HepG2 (cell line): Measurements from ENCODE around the gene BTBD17. TPM values are rescaled to one million over a fixed set of nuclear protein-coding genes. Genes with fewer than 3 reads are reported as not detected.
A peak's percentile ranks its signal among the peaks of the same experiment; 100 is the strongest.

Experiments used
- ATAC-seq: fragments of 200-7000 bp; cut with Tn5 transposase; 3 replicates; pipeline ENCODE4 v1.9.1; 2020; ENCODE audit warnings: mild to moderate bottlenecking, moderate library complexity
- BruUV-seq: library from RNA; stranded (reverse); fragments of 400-500 nt; replicated peaks from 2 replicates; lab custom pipeline; 2021; lab: Mats Ljungman, UMichigan
- CTCF ChIA-PET: fragments of 300-600 bp; formaldehyde crosslinking; extraction: SDS; loops from one replicate; lab custom pipeline; 2021; ENCODE audit warnings: low total read pairs, inconsistent platforms, low intra/inter-chr PET ratio; lab: Yijun Ruan, JAX
- POLR2A ChIA-PET: fragments of 350-600 bp; sonication (Branson Sonifier 250); formaldehyde crosslinking; loops from one replicate; lab custom pipeline; 2020; ENCODE audit warnings: antibody characterized with exemption, inconsistent platforms; lab: Yijun Ruan, JAX
- DNase-seq: peaks from one replicate; pipeline ENCODE4 v3.0.0-alpha.2; 2015; ENCODE audit warnings: low spot score
- FAIRE-seq: peaks from 3 replicates; lab custom pipeline; 2011; peaks lifted over from hg19 to GRCh38; lab: Jason Lieb, UNC
- H2AFZ ChIP-seq: one replicate; pipeline ENCODE4 v1.6.1; 2011; ENCODE audit warnings: low read length, inconsistent platforms
- H3K27ac ChIP-seq: fragments of 300-600 bp; 3 replicates; pipeline ENCODE4 v1.8.0; 2011; ENCODE audit warnings: mixed run types, mild to moderate bottlenecking, mixed read lengths, low read length, inconsistent platforms; ENCODE audit not compliant: insufficient read depth; ENCODE audit errors: extremely low read length
- H3K27me3 ChIP-seq, 2 experiments: fragments of 200-600 bp in 1 of 2; 2 replicates in 1 of 2; 3 replicates in 1 of 2; pipeline versions ENCODE4 v1.6.0 to v1.8.0; 2011; ENCODE audit warnings: low read length in 2 of 2, mild to moderate bottlenecking in 2 of 2, moderate library complexity in 2 of 2, inconsistent platforms in 1 of 2; ENCODE audit not compliant: insufficient read depth in 2 of 2, control insufficient read depth in 1 of 2
- H3K36me3 ChIP-seq, 2 experiments: fragments of 200-600 bp in 1 of 2; replicated peaks in 1 of 2; 2 replicates in 1 of 2; 3 replicates in 1 of 2; pipeline versions ENCODE4 v1.5.1 to v1.8.0; 2011; ENCODE audit warnings: low read length in 2 of 2, inconsistent platforms in 1 of 2; ENCODE audit not compliant: insufficient read depth in 2 of 2, control insufficient read depth in 1 of 2
- H3K4me1 ChIP-seq: 2 replicates; pipeline ENCODE4 v1.5.1; 2012; ENCODE audit warnings: low read length, inconsistent platforms; ENCODE audit not compliant: insufficient read depth
- H3K4me2 ChIP-seq: 2 replicates; pipeline ENCODE4 v1.6.0; 2011; ENCODE audit warnings: low read depth, low read length, inconsistent platforms
- H3K4me3 ChIP-seq, 3 experiments: fragments of 200-600 bp in 1 of 3; sonication (generic), shearing (Covaris generic) in 1 of 3; replicated peaks in 1 of 3; 2 replicates each; pipeline ENCODE4 v1.5.1; 2011 to 2016; ENCODE audit warnings: low read length in 3 of 3, inconsistent platforms in 2 of 3, low read depth in 2 of 3, mild to moderate bottlenecking in 2 of 3, control low read depth in 1 of 3, mixed read lengths in 1 of 3; ENCODE audit not compliant: insufficient read depth in 1 of 3
- H3K79me2 ChIP-seq: one replicate; pipeline ENCODE4 v1.6.1; 2011; ENCODE audit warnings: low read length, inconsistent platforms; ENCODE audit not compliant: insufficient read depth
- H3K9ac ChIP-seq: 2 replicates; pipeline ENCODE4 v1.6.0; 2011; ENCODE audit warnings: mild to moderate bottlenecking, low read depth, low read length, inconsistent platforms; ENCODE audit not compliant: insufficient read depth
- H3K9me3 ChIP-seq: 2 replicates; pipeline ENCODE4 v1.5.1; 2012; ENCODE audit warnings: mild to moderate bottlenecking, low read length
- H4K20me1 ChIP-seq: 2 replicates; pipeline ENCODE4 v1.6.0; 2011; ENCODE audit warnings: inconsistent platforms, mild to moderate bottlenecking, low read length, moderate library complexity; ENCODE audit not compliant: insufficient read depth
- POLR2AphosphoS2 ChIP-seq: IDR thresholded peaks from 2 replicates; pipeline ENCODE4 v1.6.1; 2011; ENCODE audit warnings: low read depth, low read length, improper control_type of control experiment
- RBM39 ChIP-seq: fragments of 200-400 bp; formaldehyde crosslinking; IDR thresholded peaks from one replicate; pipeline ENCODE4 v1.6.1; 2018; ENCODE audit warnings: antibody characterized with exemption, mild to moderate bottlenecking, low read depth, low read length; ENCODE audit not compliant: poor library complexity, severe bottlenecking
- ZNF143 ChIP-seq: sonication (generic); formaldehyde crosslinking; IDR thresholded peaks from 2 replicates; pipeline ENCODE4 v1.4.0; 2020; ENCODE audit warnings: missing genetic modification reagents
- WGBS: methylation state at CpG from one replicate; pipeline ENCODE4 v1.1.6; 2017; ENCODE audit warnings: low lambda C conversion rate; 5-methylcytosine and 5-hydroxymethylcytosine counted together
- in situ Hi-C: cut with HindIII; loops from 2 replicates; pipeline ENCODE4 v1.10.0; 2017; ENCODE audit warnings: low pct_unique_long_range_greater_than_20kb; ENCODE audit not compliant: extremely low pct_ligation_motif_present
- intact Hi-C: fragments of 100-400 bp; cut with micrococcal nuclease; formaldehyde crosslinking; loops from one replicate; pipeline ENCODE4 v1.10.0; 2022; ENCODE audit not compliant: unreplicated experiment
- polyA plus RNA-seq, 8 experiments: library from polyadenylated mRNA; depleted of rRNA in 3 of 8; stranded (reverse) in 7 of 8; unstranded in 1 of 8; fragments of >200 nt; fragmentation: Illumina TruSeq in 4 of 8; extraction: Trizol in 4 of 8; gene quantifications; 2 replicates each; pipeline versions ENCODE4 v1.2.1 to v1.2.3, GENCODE V29; 2011 to 2016; ENCODE audit warnings: low read depth in 4 of 8, missing spikeins in 1 of 8, mixed read lengths in 1 of 8; ENCODE audit not compliant: insufficient read depth in 1 of 8
- total RNA-seq, 5 experiments: library from RNA; depleted of rRNA; stranded (reverse); fragments of >200 nt; fragmentation: Illumina TruSeq; extraction: Trizol; gene quantifications; 2 replicates each; pipeline ENCODE4 v1.2.3, GENCODE V29; 2016; ENCODE audit warnings: low read depth in 1 of 5
- TF ChIP-seq, protein P1 (sequence below), 2 experiments: fragments of 450-650 bp in 1 of 2; sonication (generic) in 1 of 2; formaldehyde crosslinking in 1 of 2; IDR thresholded peaks; 2 replicates each; pipeline versions ENCODE4 v1.6.1 to v1.8.0; 2016 to 2022; ENCODE audit warnings: antibody characterized with exemption in 1 of 2, mild to moderate bottlenecking in 1 of 2, missing genetic modification reagents in 1 of 2

Gene BTBD17
- total and polyA plus RNA-seq, 2 of the 13 experiments (the other 11 are each of a cell fraction or from before 2014, with no cell fraction given): not detected

DNA sequence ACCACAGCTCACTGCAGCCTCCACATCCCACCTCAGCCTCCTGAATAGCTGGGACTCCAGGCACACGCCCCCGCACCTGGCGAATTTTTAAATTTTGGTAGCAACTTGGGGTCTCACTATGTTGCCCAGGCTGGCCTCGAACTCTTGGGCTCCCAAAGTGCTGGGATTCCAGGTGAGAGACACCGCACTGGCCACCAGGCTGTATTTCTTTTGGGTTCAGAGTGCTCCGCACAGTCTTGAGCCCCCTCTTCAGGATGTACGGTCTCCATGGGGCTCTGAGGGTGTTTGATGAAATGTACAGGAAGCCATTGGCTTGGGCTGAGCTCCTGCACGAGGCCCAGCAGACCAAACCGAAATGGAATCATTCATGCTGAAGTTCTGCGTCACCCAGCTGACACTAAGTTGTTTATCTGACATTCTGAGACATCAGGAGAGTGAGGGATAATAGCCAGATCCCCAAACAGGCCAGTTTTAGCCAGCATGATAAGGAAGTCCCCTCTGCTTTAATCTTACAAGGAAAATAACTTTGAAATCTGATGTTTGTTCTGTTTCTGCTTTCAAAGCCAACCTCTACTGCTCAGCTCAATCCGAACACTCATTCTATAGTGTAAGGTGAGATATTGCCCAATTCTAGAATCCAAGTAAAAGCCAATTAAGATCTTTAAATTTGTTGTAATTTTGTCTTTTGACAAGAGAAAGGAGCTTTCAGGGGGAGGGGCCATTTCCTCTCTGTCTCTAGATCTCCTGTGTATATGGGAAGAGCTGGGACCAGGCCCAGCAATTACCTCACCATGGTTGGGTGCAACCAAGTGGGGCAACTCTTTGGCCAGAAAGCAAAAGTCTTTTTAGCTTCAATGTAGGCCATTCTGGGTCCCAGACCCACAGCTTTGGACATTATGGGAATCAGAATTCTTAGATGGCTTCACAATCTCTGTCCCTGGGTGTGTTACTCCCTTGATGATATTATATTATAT is 29.3 kb upstream of the BTBD17 start:
- ChIA-PET POLR2A (no interaction called here), CTCF (no interaction called here)
- no peak overlapping the region for H2AFZ ChIP-seq
- ATAC-seq (no peak), FAIRE-seq (no peak), DNase-seq (no peak)
- H3K27ac ChIP-seq: no peak overlapping the region
- H3K27me3 ChIP-seq: peaks cover 5 to 27% of the 10 kb centered on the region in 2 experiments; a peak in 3 of 5 replicates
- intact Hi-C loops (no loop called here), in situ Hi-C loops (no loop called here)
- no peak for TF ChIP-seq POLR2AphosphoS2
- no peak overlapping the region for H3K4me3 ChIP-seq
- H3K9ac ChIP-seq: no peak overlapping the region
- H3K4me2 ChIP-seq: no peak overlapping the region
- 35% methylated on average over 11 of the region's 11 CpGs for WGBS
- BruUV-seq: no TSS peak
- H3K9me3 ChIP-seq: no peaks in the 10 kb centered on the region
- no peaks in the 10 kb centered on the region for H3K79me2 ChIP-seq
- no peaks in the 10 kb centered on the region for H4K20me1 ChIP-seq
- peaks cover 16% of the 10 kb centered on the region for H3K4me1 ChIP-seq
- H3K36me3 ChIP-seq: no peaks in the 10 kb centered on the region

DNA sequence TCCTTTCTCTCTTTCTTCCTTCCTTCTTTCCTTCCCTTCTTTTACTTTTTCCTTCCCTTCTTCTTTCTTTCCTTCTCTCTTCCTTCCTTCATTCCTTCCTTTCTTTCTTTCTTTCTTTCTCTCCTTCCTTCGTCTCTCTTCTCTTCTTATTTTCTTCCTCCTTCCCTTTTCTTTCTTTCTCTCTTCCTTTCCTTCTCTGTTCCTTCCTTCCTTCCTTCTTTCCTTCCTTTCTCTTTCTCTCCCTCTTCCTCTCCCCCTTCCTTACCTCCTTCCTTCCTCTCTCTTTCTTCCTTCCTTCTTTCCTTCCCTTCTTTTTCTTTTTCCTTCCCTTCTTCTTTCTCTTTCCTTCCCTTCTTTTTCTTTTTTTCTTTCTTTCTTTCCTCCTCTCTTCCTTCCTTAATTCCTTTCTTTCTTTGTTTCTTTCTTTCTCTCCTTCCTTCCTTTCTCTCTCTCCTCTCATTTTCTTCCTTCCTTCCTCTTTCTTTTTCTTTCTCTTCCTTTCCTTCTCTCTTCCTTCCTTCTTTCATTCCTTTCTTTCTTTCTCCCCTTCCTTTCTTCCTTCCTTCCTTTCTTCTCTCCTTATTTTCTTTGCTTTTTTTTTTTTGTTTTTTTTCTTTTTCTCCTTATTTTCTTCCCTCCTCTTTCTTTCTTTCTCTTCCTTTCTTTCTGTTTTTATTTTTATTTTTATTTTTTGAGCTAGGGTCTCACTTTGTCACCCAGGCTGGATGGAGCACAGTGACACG is 28.4 kb upstream of the BTBD17 start:
- H2AFZ ChIP-seq: no peak overlapping the region
- no peak for ATAC-seq
- no TSS peak for BruUV-seq
- H4K20me1 ChIP-seq: no peaks in the 10 kb centered on the region
- 0% methylated on average over 2 of the region's 2 CpGs for WGBS
- H3K9ac ChIP-seq: no peak overlapping the region
- H3K9me3 ChIP-seq: no peaks in the 10 kb centered on the region
- H3K4me2 ChIP-seq: no peak overlapping the region
- ChIA-PET POLR2A (no interaction called here), CTCF (no interaction called here)
- FAIRE-seq: no peak
- peaks cover 15% of the 10 kb centered on the region for H3K4me1 ChIP-seq
- no peaks in the 10 kb centered on the region for H3K79me2 ChIP-seq
- no peak overlapping the region for H3K27ac ChIP-seq
- no peak overlapping the region for H3K4me3 ChIP-seq
- H3K36me3 ChIP-seq: no peaks in the 10 kb centered on the region
- intact Hi-C loops: no loop called here
- in situ Hi-C loops: no loop called here
- H3K27me3 ChIP-seq: peaks cover 5 to 27% of the 10 kb centered on the region in 2 experiments; a peak in 3 of 5 replicates
- no peak for DNase-seq
- no peak for TF ChIP-seq RBM39
- TF ChIP-seq ZNF143 (CRISPR knock-in tag): no peak
- TF ChIP-seq, protein P1, sequence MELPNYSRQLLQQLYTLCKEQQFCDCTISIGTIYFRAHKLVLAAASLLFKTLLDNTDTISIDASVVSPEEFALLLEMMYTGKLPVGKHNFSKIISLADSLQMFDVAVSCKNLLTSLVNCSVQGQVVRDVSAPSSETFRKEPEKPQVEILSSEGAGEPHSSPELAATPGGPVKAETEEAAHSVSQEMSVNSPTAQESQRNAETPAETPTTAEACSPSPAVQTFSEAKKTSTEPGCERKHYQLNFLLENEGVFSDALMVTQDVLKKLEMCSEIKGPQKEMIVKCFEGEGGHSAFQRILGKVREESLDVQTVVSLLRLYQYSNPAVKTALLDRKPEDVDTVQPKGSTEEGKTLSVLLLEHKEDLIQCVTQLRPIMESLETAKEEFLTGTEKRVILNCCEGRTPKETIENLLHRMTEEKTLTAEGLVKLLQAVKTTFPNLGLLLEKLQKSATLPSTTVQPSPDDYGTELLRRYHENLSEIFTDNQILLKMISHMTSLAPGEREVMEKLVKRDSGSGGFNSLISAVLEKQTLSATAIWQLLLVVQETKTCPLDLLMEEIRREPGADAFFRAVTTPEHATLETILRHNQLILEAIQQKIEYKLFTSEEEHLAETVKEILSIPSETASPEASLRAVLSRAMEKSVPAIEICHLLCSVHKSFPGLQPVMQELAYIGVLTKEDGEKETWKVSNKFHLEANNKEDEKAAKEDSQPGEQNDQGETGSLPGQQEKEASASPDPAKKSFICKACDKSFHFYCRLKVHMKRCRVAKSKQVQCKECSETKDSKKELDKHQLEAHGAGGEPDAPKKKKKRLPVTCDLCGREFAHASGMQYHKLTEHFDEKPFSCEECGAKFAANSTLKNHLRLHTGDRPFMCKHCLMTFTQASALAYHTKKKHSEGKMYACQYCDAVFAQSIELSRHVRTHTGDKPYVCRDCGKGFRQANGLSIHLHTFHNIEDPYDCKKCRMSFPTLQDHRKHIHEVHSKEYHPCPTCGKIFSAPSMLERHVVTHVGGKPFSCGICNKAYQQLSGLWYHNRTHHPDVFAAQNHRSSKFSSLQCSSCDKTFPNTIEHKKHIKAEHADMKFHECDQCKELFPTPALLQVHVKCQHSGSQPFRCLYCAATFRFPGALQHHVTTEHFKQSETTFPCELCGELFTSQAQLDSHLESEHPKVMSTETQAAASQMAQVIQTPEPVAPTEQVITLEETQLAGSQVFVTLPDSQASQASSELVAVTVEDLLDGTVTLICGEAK (IDR thresholded peaks at IDR 0.05): 0 out of 2 replicates have a peak, but pooled peaks have one; percentile 11
- TF ChIP-seq, protein P1 (CRISPR knock-in tag; IDR thresholded peaks at IDR 0.05): no peak
